PC-9 (cell line): ENCODE results near the gene PKNOX1. TPM values are rescaled to one million over a fixed set of nuclear protein-coding genes. Genes with fewer than 3 reads are reported as not detected.
A peak's percentile ranks its signal among the peaks of the same experiment; 100 is the strongest.

ENCODE experiments used
- BruUV-seq: library from RNA; stranded (reverse); fragments of 400-500 nt; replicated peaks from 2 replicates; lab custom pipeline; 2021; lab: Mats Ljungman, UMichigan
- CTCF ChIA-PET: fragments of 300-600 bp; sonication (Branson Sonifier 250); formaldehyde crosslinking; loops from one replicate; lab custom pipeline; 2022; ENCODE audit warnings: antibody characterized with exemption; lab: Charles Lee
- POLR2A ChIA-PET: fragments of 300-600 bp; sonication (Branson Sonifier 250); formaldehyde crosslinking; loops from one replicate; lab custom pipeline; 2022; ENCODE audit warnings: antibody characterized with exemption; ENCODE audit not compliant: unreplicated experiment; lab: Charles Lee
- DNase-seq, 2 experiments: peaks; one replicate each; pipeline versions ENCODE4 v3.0.0 to v3.0.0-alpha.2; 2015 to 2022; ENCODE audit warnings: mixed read lengths in 1 of 2
- H2AFZ ChIP-seq: fragments of 200-600 bp; sonication (generic); 2 replicates; pipeline ENCODE4 v1.8.1; 2017; ENCODE audit warnings: antibody characterized with exemption
- H3F3A ChIP-seq: fragments of 200-600 bp; sonication (generic); 2 replicates; pipeline ENCODE4 v1.8.1; 2017; ENCODE audit warnings: antibody characterized with exemption, mild to moderate bottlenecking, low read depth; ENCODE audit not compliant: insufficient read depth
- H3K27ac ChIP-seq: fragments of 200-600 bp; sonication (generic); 2 replicates; pipeline ENCODE4 v1.6.1; 2016; ENCODE audit warnings: mixed run types
- H3K27me3 ChIP-seq: fragments of 200-600 bp; sonication (generic); 2 replicates; pipeline ENCODE4 v1.6.1; 2016; ENCODE audit warnings: low read depth, mixed run types; ENCODE audit not compliant: insufficient read depth
- H3K36me3 ChIP-seq: fragments of 200-600 bp; sonication (generic); 2 replicates; pipeline ENCODE4 v1.6.1; 2016; ENCODE audit warnings: low read depth, mixed run types
- H3K4me1 ChIP-seq: fragments of 200-600 bp; sonication (generic); replicated peaks from 2 replicates; pipeline ENCODE4 v1.6.1; 2016; ENCODE audit warnings: mixed run types; ENCODE audit not compliant: insufficient read depth
- H3K4me2 ChIP-seq: fragments of 200-600 bp; sonication (generic); 2 replicates; pipeline ENCODE4 v1.6.1; 2017; ENCODE audit warnings: mixed run types
- H3K4me3 ChIP-seq: fragments of 200-600 bp; sonication (generic); 2 replicates; pipeline ENCODE4 v1.6.1; 2016; ENCODE audit warnings: mixed run types
- H3K79me2 ChIP-seq: fragments of 200-600 bp; sonication (generic); 2 replicates; pipeline ENCODE4 v1.6.1; 2017; ENCODE audit warnings: low read depth, mixed run types
- H3K9me2 ChIP-seq: fragments of 200-600 bp; sonication (generic); 2 replicates; pipeline ENCODE4 v1.8.1; 2017; ENCODE audit warnings: mild to moderate bottlenecking; ENCODE audit not compliant: insufficient read depth
- H3K9me3 ChIP-seq: fragments of 200-600 bp; sonication (generic); 2 replicates; pipeline ENCODE4 v1.8.1; 2016; ENCODE audit warnings: low read depth; ENCODE audit not compliant: insufficient read depth
- H4K20me1 ChIP-seq: fragments of 200-600 bp; sonication (generic); 2 replicates; pipeline ENCODE4 v1.8.1; 2017; ENCODE audit not compliant: insufficient read depth
- CTCF ChIP-seq: fragments of 200-600 bp; sonication (generic); conservative IDR thresholded peaks from 2 replicates; pipeline ENCODE4 v1.6.1; 2017; ENCODE audit warnings: mixed run types, antibody characterized with exemption, mild to moderate bottlenecking, moderate library complexity
- EZH2 ChIP-seq: fragments of 200-600 bp; sonication (generic); IDR thresholded peaks from 2 replicates; pipeline ENCODE4 v1.8.0; 2017; ENCODE audit warnings: antibody characterized with exemption, low read depth
- intact Hi-C: fragments of 100-400 bp; cut with micrococcal nuclease; formaldehyde crosslinking; loops from one replicate; pipeline ENCODE4 v1.10.0; 2022; ENCODE audit not compliant: unreplicated experiment
- total RNA-seq: library from RNA; stranded (reverse); gene quantifications from 2 replicates; pipeline ENCODE4 v1.2.3, GENCODE V29; 2021

Gene PKNOX1
- total RNA-seq, 1 experiment from 2014 or later: 17.1 TPM

DNA sequence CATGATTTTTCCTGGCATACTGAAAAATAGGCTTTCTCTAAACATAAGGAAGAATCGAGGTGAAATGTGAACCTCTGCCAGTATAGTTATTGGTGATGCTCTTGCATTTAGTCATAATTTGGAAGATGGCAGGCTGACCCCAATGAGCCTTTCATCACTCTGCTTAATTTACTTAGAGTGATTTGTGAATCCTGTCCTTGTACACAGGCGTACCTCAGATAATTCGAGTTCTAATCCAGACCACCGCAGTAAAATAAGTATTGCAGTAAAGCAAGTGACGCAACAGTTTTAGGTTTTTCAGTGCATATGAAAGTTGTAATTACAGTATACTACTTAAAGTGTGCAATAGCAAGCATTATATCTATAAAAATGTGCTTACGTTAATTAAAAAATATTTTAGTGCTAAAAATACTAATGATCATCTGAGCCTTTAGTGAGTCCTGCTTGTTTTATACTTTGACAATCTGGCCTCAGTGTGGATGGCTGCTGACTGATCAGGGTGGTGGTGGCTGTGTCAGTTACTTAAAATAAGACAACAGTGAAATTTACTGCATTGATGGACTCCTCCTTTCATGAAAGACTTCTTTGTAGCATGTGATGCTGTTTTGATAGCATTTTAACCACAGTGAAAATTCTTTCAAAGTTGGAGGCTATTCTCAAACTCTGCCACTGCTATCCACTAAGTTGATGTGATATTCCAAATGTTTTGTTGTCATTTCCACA, 1.7 kb downstream of the PKNOX1 start:
- peak overlapping the region; percentile 79 for H2AFZ ChIP-seq
- no peaks in the 10 kb centered on the region for H3K9me3 ChIP-seq
- H3K79me2 ChIP-seq: peaks cover 31% of the 10 kb centered on the region
- BruUV-seq: no TSS peak
- H3K9me2 ChIP-seq: no peaks in the 10 kb centered on the region
- POLR2A ChIA-PET: no interaction called here
- no peaks in the 10 kb centered on the region for H3K27me3 ChIP-seq
- peak overlapping the region; percentile 81 for H3K4me3 ChIP-seq
- H3K4me2 ChIP-seq: peak overlapping the region; percentile 89
- no peaks in the 10 kb centered on the region for H4K20me1 ChIP-seq
- intact Hi-C loops: no loop called here
- no peak for TF ChIP-seq CTCF
- H3K4me1 ChIP-seq: peaks cover 18% of the 10 kb centered on the region
- H3F3A ChIP-seq: 0 out of 2 replicates have a peak, but pooled peaks cover 5% of the 10 kb centered on the region
- DNase-seq: no peak
- CTCF ChIA-PET: no interaction called here
- H3K36me3 ChIP-seq: 0 out of 2 replicates have a peak, but pooled peaks cover 5% of the 10 kb centered on the region
- H3K27ac ChIP-seq: peak overlapping the region; percentile 54

GRCh38 chr21:42980312-42981213, 6.2 kb downstream of the PKNOX1 start:
- intact Hi-C loops: no loop called here
- Histone ChIP-seq H3K27me3 (no peaks in the 10 kb centered on the region), H3K4me1 (peaks cover 10% of the 10 kb centered on the region), H3K9me3 (no peaks in the 10 kb centered on the region), H3F3A (0 out of 2 replicates have a peak, but pooled peaks cover 5% of the 10 kb centered on the region), H3K9me2 (no peaks in the 10 kb centered on the region), H3K4me3 (no peak overlapping the region), H3K4me2 (no peak overlapping the region), H3K36me3 (0 out of 2 replicates have a peak, but pooled peaks cover 5% of the 10 kb centered on the region), H3K27ac (no peak overlapping the region), H3K79me2 (peaks cover 28% of the 10 kb centered on the region), H2AFZ (no peak overlapping the region), H4K20me1 (no peaks in the 10 kb centered on the region)
- no TSS peak for BruUV-seq
- CTCF ChIA-PET: interaction anchor here (0.6 kb wide), 1 partner anchor 110 kb away, joined by 3 read pairs; no protein-coding TSS in a partner anchor
- TF ChIP-seq CTCF (no peak), EZH2 (no peak)
- DNase-seq: no peak
- POLR2A ChIA-PET: interaction anchor here (0.7 to 1.0 kb wide), 2 partner anchors 10 to 25 kb away, joined by 4 to 7 read pairs; no protein-coding TSS in a partner anchor

DNA sequence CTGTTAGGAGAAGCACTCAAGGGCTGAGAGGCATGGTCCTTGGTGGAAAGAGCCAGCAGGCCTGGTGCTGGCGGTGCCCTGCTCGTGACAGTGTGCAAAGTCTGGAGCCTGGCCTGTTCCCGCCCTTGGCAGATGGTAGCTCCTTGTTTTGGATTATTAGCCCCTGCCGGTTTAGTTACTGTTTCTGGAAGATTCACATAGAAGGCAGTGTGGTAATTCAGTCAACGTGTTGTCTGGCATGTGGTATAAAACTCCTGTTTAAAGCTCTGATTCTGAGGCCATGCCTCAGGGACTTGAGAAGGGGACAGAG, 6.8 kb downstream of the PKNOX1 start:
- no peaks in the 10 kb centered on the region for H3K9me3 ChIP-seq
- 0 out of 2 replicates have a peak, but pooled peaks cover 5% of the 10 kb centered on the region for H3K36me3 ChIP-seq
- no TSS peak for BruUV-seq
- peaks cover 7% of the 10 kb centered on the region; the same call in 1 of the 2 replicates for H3F3A ChIP-seq
- ChIA-PET POLR2A (interaction anchor here (0.7 to 1.0 kb wide), 2 partner anchors 9 to 25 kb away, joined by 4 to 7 read pairs; no protein-coding TSS in a partner anchor), CTCF (interaction anchor here (0.6 kb wide), 1 partner anchor 110 kb away, joined by 3 read pairs; no protein-coding TSS in a partner anchor)
- H4K20me1 ChIP-seq: no peaks in the 10 kb centered on the region
- no peaks in the 10 kb centered on the region for H3K9me2 ChIP-seq
- no peaks in the 10 kb centered on the region for H3K27me3 ChIP-seq
- no peak for DNase-seq
- no peak overlapping the region for H3K4me3 ChIP-seq
- H3K4me2 ChIP-seq: no peak overlapping the region
- intact Hi-C loops: no loop called here
- H3K27ac ChIP-seq: no peak overlapping the region
- peaks cover 10% of the 10 kb centered on the region for H3K4me1 ChIP-seq
- TF ChIP-seq CTCF (no peak), EZH2 (no peak)
- no peak overlapping the region for H2AFZ ChIP-seq
- H3K79me2 ChIP-seq: peaks cover 22% of the 10 kb centered on the region
